ENCODE results near the gene TEAD1.

DNA sequence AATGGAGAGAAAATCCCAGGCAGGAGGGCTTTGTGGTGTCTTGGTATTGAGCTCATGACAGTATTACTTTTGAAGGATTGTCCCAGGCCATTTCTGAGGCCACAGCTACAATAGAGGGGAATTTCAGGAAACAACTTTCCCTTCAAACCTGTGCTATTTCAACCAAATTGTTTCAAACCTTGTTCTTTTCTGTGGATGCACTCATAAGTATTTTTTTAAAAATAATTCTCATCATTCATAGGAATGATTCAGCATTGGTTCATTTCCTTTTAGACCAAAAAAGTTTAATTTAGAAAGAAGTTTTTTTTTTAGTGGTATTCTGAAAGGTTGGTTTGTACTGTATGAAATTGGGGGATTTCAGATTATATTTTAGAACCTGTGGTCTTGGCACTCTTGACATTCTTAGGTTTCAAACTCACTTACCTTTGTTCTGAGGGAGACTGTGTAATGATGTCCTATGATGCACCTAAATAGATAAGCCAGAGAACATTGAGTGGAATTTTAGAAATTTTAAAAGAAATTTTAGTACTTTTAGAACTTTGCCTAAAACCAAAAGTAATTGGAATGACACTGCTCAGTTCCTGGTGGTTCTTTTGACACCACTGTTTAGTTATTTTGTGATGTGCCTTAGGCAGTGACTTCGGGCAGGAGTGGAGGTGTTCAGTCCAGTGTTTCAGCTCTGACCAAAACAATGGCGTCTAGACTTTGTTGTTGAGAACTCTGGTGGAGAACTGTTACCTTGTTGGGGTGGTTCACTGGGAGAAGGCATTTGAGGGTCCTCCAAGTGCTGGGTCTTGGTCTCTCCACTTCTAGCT is 12.2 kb downstream of the TEAD1 start:
- TF ChIP-seq, protein P1, sequence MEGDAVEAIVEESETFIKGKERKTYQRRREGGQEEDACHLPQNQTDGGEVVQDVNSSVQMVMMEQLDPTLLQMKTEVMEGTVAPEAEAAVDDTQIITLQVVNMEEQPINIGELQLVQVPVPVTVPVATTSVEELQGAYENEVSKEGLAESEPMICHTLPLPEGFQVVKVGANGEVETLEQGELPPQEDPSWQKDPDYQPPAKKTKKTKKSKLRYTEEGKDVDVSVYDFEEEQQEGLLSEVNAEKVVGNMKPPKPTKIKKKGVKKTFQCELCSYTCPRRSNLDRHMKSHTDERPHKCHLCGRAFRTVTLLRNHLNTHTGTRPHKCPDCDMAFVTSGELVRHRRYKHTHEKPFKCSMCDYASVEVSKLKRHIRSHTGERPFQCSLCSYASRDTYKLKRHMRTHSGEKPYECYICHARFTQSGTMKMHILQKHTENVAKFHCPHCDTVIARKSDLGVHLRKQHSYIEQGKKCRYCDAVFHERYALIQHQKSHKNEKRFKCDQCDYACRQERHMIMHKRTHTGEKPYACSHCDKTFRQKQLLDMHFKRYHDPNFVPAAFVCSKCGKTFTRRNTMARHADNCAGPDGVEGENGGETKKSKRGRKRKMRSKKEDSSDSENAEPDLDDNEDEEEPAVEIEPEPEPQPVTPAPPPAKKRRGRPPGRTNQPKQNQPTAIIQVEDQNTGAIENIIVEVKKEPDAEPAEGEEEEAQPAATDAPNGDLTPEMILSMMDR (IDR thresholded peaks at IDR 0.05): no peak
- TF ChIP-seq POLR2A (IDR thresholded peaks at IDR 0.05) (no peak), POLR2AphosphoS5 (IDR thresholded peaks at IDR 0.05) (no peak)
